T-helper 9 cell (primary cell): ENCODE measurements around the gene CNIH1.
"Not testable (repeated sequence)": the region's sequence is repeated elsewhere in the genome, so short reads cannot be mapped to it uniquely, and the experiment has no call there.

Source experiments
- DNase-seq: peaks from one replicate; pipeline ENCODE4 v3.0.0-alpha.2; 2020

Gene CNIH1

DNA sequence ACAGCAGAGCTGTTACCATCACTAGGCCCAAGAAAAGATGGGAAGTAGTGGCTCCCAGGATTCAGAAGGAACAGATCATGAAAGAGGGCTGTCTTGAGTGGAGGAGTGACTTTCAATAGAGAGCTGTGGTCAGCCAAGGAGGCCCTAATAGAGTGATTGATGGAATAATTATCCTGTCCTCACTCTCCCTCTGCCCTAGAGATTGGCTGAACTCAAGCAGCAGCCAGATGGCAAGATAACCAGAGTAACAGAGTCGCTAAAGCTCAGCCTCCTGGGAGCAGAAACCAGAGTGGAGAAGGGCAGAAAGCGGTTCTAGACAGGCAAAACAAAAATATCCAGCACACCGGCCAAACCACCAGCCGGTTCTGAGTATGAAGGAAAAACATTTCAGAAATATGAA lies 24.5 kb upstream of the CNIH1 start:
- DNase-seq = no peak

GRCh38 chr14:54462048-54462447 lies 20.9 kb upstream of the CNIH1 start:
- DNase-seq = no peak

GRCh38 chr14:54459106-54459505 lies 17.9 kb upstream of the CNIH1 start:
- DNase-seq = no peak

DNA sequence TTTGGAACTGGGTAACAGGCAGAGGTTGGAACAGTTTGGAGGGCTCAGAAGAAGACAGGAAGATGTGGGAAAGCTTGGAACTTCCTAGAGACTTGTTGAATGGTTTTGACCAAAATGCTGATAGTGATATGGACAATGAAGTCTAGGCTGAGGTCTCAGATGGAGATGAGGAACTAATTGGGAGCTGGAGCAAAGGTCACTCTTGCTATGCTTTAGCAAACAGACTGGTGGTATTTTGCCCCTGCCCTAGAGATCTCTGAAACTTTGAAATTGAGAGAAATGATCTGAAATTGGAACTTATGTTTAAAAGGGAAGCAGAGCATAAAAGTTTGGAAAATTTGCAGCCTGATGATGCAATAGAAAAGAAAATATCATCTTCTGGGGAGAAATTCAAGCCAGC lies 17.4 kb upstream of the CNIH1 start:
- not testable (repeated sequence) for DNase-seq

- DNase-seq = no peak
These were observed 16.4 kb upstream of the CNIH1 start for GRCh38 chr14:54457609-54457996.

DNA sequence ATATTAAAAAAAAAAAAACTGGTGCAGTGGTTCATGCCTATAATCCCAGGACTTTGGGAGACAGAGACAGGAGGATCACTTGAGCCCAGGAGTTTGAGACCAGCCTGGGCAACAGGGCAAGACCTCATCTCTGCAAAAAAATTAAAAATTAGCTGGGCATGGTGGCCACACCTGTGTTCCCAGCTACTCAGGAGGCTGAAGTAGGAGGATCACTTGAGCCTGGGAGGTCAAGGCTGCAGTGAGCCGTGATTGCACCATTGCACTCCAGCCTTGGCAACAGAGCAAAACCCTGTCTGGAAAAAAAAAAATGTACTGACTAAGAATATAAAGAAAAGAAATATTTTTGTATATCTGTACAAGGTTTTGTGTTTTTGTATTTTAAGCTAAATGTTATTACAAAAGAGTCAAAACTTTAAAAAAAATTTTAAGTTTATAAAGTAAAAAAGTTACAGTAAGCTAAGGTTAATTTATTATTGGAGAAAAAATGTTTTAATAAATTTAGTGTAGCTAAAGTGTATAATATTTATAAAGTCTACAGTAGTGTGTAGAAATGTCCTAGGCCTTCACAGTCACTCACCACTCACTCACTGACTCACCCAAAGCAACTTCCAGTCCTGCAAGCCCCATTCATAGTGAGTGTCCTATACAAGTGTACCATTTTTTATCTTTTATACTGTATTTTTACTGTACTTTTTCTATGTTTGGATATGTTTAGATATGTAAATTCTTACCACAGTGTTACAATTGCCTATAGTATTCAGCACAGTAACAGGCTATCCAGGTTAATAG lies 15.8 kb upstream of the CNIH1 start:
- DNase-seq = not testable (repeated sequence)

DNA sequence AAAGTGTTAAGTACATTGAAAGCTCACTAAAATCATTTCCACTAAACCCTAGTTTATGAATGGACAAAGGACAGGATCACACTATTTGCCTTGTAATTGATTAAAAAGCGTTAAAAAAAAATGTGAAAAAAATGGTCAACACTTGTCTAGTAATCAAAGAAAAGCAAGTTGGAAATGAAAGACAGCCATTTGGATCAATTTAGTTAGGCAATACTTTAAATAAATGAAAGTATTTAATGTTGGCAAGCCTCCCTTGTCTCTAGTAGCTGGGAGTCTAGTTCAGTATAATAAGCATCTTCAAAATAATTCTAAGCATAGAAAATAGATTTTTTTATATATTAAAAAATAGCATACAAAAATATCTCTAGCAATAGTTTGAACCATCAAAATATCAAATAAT lies 14.2 kb upstream of the CNIH1 start:
- DNase-seq = no peak

DNA sequence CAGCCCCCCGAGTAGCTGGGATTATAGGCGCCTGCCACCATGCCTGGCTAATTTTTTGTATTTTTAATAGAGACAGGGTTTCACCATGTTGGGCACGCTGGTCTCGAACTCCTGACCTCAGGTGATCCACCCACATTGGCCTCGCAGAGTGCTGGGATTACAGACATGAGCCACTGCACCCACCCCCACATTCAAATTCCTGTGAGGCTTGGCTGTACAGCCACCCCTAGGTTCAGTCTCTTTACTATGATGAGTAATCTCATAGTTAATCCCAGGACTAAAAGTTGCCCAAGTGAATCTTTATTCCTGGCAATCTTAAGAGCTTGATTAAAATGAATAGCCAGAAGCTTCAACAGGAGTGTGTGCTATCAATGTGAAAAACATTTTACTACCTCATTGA lies 12.8 kb upstream of the CNIH1 start:
- DNase-seq = not testable (repeated sequence)

GRCh38 chr14:54453252-54453651 lies 12.1 kb upstream of the CNIH1 start:
- no peak for DNase-seq

- DNase-seq = no peak
These were observed 10.8 kb upstream of the CNIH1 start for GRCh38 chr14:54451961-54452360.

DNA sequence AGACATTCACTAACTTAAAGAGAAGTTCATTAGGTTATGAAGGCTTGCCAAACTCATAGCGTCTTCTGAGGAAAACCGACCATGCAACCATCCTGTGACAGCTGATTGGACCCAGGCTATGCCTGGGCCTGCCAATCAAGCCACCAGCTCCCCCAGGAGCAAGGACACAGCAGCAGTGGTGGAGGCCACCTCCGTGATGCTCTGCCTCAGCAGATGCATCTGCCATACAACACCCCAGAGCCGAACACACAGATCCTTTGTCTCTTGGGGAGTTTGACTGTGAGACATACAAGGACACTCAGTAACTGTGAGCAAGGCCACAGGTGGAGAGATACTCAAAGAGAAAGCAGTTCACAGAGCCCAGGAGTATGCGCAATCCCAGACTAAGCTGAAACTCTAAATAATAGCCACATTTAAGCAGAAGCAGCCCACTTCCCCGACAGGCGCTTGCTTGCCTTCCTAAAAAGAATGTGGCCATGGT lies 10.0 kb upstream of the CNIH1 start:
- no peak for DNase-seq

DNA sequence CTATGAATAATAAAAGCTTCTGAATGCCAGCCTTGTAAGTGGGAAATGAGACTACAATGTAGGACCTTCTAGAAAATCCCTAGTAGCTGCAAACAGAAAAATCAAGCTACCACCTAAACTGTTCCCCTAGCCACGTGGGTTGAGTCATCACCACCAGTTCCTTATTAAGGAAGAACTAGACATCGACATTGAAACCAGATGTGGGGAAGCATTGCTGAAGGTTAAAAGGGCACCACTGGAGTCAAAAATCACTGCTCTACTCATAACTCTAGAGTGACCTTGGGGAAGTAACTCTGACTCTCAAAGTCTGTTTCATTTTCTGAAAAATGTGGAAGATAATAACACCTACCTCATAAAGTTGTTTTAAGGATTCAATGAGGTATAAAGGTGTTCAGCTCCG lies 9.4 kb upstream of the CNIH1 start:
- no peak for DNase-seq

GRCh38 chr14:54447231-54447692 lies 6.1 kb upstream of the CNIH1 start:
- no peak for DNase-seq

DNA sequence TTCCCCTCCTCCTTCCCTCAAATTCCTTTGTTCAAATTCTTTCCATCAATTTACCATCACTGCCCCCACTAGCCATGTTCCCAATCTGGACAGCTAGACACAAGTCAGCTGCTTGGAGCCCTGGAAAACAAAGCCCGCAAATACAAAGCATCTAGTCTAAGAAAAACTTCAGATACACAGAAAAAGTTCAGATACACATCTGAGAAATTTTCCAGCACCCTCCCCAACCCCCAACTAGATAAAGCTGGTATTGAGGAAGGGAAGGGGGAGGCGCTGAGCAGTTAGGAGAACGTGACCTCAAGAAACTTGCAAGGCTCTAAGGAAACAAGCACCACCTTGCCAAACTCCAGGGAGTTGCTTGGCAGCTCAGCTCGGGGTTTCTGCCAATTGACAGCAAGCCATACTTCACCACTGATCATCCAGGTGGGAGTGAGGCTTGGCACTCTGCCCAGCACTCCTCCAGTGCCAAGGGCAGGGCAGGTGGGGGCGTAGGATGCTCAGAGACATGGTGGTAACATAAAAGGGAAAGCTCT lies 5.1 kb upstream of the CNIH1 start:
- DNase-seq = no peak

DNA sequence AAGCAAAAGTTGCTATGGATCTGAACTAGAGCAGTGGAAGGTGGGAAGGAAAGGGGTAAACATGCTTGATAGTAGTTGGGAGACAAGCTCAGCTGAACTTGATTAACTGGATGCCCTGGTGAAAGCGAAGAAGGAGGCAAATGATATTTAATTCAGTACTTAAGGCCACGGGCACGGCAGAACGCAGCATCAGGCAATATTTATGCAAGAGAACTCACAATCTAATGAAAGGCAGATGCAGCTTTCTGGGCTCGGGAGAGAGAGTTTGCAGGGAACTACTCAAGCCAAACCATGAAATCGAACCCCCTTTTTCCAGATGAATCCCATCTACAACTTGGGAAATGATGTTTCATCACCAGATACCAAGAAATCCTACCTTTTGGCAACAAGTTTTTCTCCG lies 3.5 kb upstream of the CNIH1 start:
- no peak for DNase-seq

- no peak for DNase-seq
These were observed 2.8 kb upstream of the CNIH1 start for GRCh38 chr14:54443981-54444380.

GRCh38 chr14:54442961-54443360 lies 1.8 kb upstream of the CNIH1 start:
- not testable (repeated sequence) for DNase-seq

- no peak for DNase-seq
These were observed 700 bp downstream of the CNIH1 start for GRCh38 chr14:54440476-54440872.

GRCh38 chr14:54440037-54440436 lies 1.1 kb downstream of the CNIH1 start:
- DNase-seq = no peak

GRCh38 chr14:54438703-54439102 lies 2.5 kb downstream of the CNIH1 start:
- DNase-seq = no peak

DNA sequence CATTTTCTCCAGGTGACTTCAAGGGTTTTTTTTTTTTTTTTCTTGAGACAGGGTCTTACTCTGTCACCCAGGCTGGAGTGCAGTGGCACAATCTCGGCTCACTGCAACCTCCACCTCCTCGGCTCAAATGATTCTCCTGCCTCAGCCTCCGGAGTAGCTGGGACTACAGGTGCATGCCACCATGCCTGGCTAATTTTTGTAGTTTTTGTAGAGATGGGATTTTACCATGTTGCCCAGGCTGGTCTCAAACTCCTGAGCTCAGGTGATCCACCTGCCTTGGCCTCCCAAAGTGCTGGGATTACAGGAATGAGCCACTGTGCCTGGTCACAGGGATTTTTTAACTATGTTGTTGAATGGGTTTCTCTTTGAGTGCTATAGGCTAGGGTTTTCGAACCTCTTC lies 3.2 kb downstream of the CNIH1 start:
- DNase-seq = not testable (repeated sequence)

GRCh38 chr14:54435500-54435981 lies 5.6 kb downstream of the CNIH1 start:
- DNase-seq = no peak

DNA sequence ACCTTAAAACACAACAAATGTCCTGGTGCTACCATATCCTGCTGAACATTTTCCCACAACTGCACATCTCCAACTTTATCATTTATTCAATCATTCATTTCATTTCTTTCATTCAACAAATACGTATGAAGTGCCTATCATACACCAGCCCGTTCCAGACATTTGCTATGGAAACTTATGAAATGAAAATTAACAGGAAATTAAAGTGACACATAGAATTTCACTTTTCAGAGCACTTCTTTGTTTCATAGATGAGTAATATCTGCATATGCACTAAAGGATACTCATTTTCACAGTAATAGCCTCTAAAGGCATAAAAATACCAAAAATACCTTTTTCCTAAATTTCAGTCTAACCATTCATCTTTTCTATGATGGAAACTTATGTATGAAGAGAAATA lies 12.6 kb downstream of the CNIH1 start:
- no peak for DNase-seq

DNA sequence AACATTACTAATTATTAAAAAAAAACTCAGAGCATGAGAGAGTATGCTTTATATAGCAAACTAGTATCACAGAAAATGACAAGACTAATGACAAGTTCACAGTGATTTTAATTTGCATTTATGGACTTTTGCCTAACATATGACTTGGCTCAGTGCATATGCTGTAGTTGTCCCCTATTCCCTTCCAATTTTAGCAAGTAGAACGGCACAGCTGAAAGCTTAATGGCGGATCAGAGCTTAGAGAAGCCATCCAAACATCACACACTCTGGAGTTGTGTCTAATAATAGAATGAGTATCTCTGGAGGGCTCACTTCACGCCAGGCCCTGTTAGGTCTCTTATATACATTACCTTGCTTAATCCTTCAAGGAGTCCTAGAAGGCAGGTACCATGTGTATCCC lies 13.3 kb downstream of the CNIH1 start:
- no peak for DNase-seq
